ENCODE results near the gene CDKN2C.

- no peak for TF ChIP-seq POLR2AphosphoS5 (IDR thresholded peaks at IDR 0.05)
- no peak for TF ChIP-seq EP300 (IDR thresholded peaks at IDR 0.05)
- TF ChIP-seq CTCF (IDR thresholded peaks at IDR 0.05), result no peak
These were observed 12.6 kb downstream of the CDKN2C start for GRCh38 chr1:50982611-50983010.

All from stomach (tissue), 4 donors.